ENCODE measurements around the gene HOXC6.

The HOXC6 gene

GRCh38 chr12:54028314-54029201, at the start of gene HOXC6:
Gene HOXC6 (plus strand): TSS chr12:54028440. CDS start chr12:54028522, 82 bp downstream.
- DNase-seq (ENCODE audit: low read depth): no peak

- DNase-seq (ENCODE audit: low read depth): no peak
Observed at GRCh38 chr12:53978477-53979356, 49.5 kb upstream of the HOXC6 start.

GRCh38 chr12:53980104-53980801, 48.0 kb upstream of the HOXC6 start:
- DNase-seq (ENCODE audit: low read depth): no peak

GRCh38 chr12:53980802-53981496, 47.3 kb upstream of the HOXC6 start:
- DNase-seq (ENCODE audit: low read depth): no peak

GRCh38 chr12:53981634-53982565, 46.3 kb upstream of the HOXC6 start:
- no peak for DNase-seq (ENCODE audit: low read depth)

- no peak for DNase-seq (ENCODE audit: low read depth)
Observed at GRCh38 chr12:53982648-53983567, 45.3 kb upstream of the HOXC6 start.

GRCh38 chr12:53983568-53983949, 44.7 kb upstream of the HOXC6 start:
- no peak for DNase-seq (ENCODE audit: low read depth)

- no peak for DNase-seq (ENCODE audit: low read depth)
Observed at GRCh38 chr12:53983950-53984572, 44.2 kb upstream of the HOXC6 start.

GRCh38 chr12:53984901-53985691, 43.1 kb upstream of the HOXC6 start, which contains the start of gene HOXC10:
Gene HOXC10 (plus strand): TSS chr12:53985146. CDS start chr12:53985260, 114 bp downstream.
- DNase-seq (ENCODE audit: low read depth): peak; percentile 75

- no peak for DNase-seq (ENCODE audit: low read depth)
Observed at GRCh38 chr12:53985692-53985993, 42.6 kb upstream of the HOXC6 start.

GRCh38 chr12:53985994-53986685, 42.1 kb upstream of the HOXC6 start:
- DNase-seq (ENCODE audit: low read depth): no peak

- no peak for DNase-seq (ENCODE audit: low read depth)
Observed at GRCh38 chr12:53986686-53987483, 41.4 kb upstream of the HOXC6 start.

GRCh38 chr12:53987787-53988230, 40.4 kb upstream of the HOXC6 start:
- DNase-seq (ENCODE audit: low read depth): no peak

- DNase-seq (ENCODE audit: low read depth): no peak
Observed at GRCh38 chr12:53988541-53989226, 39.6 kb upstream of the HOXC6 start.

GRCh38 chr12:53989227-53990113, 38.8 kb upstream of the HOXC6 start:
- DNase-seq (ENCODE audit: low read depth): no peak

Data from activated T-cell treated with anti-CD3 and anti-CD28 coated beads for 24 hours (primary cell).